ENCODE data around the gene STEAP4. TPM values are rescaled to one million over a fixed set of nuclear protein-coding genes. Genes with fewer than 3 reads are reported as not detected.
"Not testable (repeated sequence)": the region's sequence is repeated elsewhere in the genome, so short reads cannot be mapped to it uniquely, and the experiment has no call there.

STEAP4 gene
- total RNA-seq, 1 donor from 2014 or later: 0.11 TPM

DNA sequence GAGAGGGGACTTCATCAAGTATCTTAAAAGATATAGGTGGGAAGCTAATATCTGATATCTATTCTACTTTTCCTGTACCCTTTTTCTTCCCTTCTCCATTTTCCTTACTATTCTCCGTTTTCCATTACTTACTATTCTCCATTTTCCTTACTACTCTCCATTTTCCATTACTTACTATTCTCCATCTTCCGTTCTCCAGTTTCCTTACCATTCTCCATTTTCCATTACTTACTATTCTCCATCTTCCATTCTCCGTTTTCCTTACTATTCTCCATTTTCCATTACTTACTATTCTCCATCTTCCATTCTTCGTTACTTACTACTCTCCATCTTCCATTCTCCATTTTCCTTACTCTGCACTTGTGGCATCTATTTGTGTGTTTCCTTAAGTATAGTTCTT is 39.3 kb downstream of the STEAP4 start:
- H3K36me3 Mint-ChIP-seq (ENCODE audit: unreplicated experiment): no peaks in the 10 kb centered on the region
- H3K27ac Mint-ChIP-seq (ENCODE audit: unreplicated experiment): no peak overlapping the region
- TF ChIP-seq, protein P1, sequence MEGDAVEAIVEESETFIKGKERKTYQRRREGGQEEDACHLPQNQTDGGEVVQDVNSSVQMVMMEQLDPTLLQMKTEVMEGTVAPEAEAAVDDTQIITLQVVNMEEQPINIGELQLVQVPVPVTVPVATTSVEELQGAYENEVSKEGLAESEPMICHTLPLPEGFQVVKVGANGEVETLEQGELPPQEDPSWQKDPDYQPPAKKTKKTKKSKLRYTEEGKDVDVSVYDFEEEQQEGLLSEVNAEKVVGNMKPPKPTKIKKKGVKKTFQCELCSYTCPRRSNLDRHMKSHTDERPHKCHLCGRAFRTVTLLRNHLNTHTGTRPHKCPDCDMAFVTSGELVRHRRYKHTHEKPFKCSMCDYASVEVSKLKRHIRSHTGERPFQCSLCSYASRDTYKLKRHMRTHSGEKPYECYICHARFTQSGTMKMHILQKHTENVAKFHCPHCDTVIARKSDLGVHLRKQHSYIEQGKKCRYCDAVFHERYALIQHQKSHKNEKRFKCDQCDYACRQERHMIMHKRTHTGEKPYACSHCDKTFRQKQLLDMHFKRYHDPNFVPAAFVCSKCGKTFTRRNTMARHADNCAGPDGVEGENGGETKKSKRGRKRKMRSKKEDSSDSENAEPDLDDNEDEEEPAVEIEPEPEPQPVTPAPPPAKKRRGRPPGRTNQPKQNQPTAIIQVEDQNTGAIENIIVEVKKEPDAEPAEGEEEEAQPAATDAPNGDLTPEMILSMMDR (IDR thresholded peaks at IDR 0.05): no peak
- H3K4me3 Mint-ChIP-seq (ENCODE audit: unreplicated experiment): no peak overlapping the region
- H3K27me3 Mint-ChIP-seq (ENCODE audit: unreplicated experiment): peaks cover 6% of the 10 kb centered on the region
- DNase-seq (ENCODE audit: extremely low spot score, unreplicated experiment): no peak
- no peaks in the 10 kb centered on the region for H3K9me3 Mint-ChIP-seq (ENCODE audit: unreplicated experiment)
- H3K4me1 Mint-ChIP-seq (ENCODE audit: unreplicated experiment): no peaks in the 10 kb centered on the region

DNA sequence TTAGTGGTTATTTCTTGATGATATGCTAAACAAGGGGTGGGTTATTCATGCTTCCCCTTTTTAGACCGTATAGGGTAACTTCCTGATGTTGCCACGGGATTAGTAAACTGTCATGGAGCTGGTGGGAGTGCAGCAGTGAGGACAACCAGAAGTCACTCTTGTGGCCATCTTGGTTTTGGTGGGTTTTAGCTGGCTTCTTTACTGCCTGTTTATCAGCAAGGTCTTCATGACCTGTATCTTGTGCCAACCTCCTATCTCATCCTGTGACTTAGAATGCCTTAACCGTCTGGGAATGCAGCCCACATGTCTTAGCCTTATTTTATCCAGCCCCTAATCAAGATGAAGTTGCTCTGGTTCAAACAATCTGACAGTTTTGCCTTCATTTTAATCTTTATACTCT is 41.7 kb downstream of the STEAP4 start:
- H3K27ac Mint-ChIP-seq (ENCODE audit: unreplicated experiment); H3K4me3 Mint-ChIP-seq (ENCODE audit: unreplicated experiment); H3K27me3 Mint-ChIP-seq (ENCODE audit: unreplicated experiment); H3K36me3 Mint-ChIP-seq (ENCODE audit: unreplicated experiment); H3K9me3 Mint-ChIP-seq (ENCODE audit: unreplicated experiment); H3K4me1 Mint-ChIP-seq (ENCODE audit: unreplicated experiment); DNase-seq (ENCODE audit: extremely low spot score, unreplicated experiment): not testable (repeated sequence)

DNA sequence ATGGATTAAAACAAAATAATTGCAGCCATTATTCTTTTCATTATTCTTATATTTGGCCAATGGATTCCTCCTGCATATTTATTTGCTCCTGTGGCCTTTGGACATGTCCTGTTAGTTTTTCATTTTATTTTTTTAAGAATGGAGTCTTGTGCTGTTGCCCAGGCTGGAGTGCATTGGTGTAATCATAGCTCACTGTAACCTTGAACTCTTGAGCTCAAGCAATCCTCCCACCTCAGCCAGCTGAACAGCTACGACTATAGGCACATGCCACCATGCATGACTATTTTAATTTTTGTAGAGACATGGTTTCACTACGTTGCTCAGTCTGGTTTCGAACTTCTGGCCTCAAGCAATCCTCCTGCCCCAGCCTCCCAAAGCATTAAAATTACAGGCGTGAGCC is 44.1 kb downstream of the STEAP4 start:
- H3K4me1 Mint-ChIP-seq (ENCODE audit: unreplicated experiment): no peaks in the 10 kb centered on the region
- no peaks in the 10 kb centered on the region for H3K9me3 Mint-ChIP-seq (ENCODE audit: unreplicated experiment)
- DNase-seq (ENCODE audit: extremely low spot score, unreplicated experiment): no peak
- H3K36me3 Mint-ChIP-seq (ENCODE audit: unreplicated experiment): no peaks in the 10 kb centered on the region
- H3K4me3 Mint-ChIP-seq (ENCODE audit: unreplicated experiment): no peak overlapping the region
- no peak overlapping the region for H3K27ac Mint-ChIP-seq (ENCODE audit: unreplicated experiment)
- no peaks in the 10 kb centered on the region for H3K27me3 Mint-ChIP-seq (ENCODE audit: unreplicated experiment)
- TF ChIP-seq, protein P1 (IDR thresholded peaks at IDR 0.05): no peak

DNA sequence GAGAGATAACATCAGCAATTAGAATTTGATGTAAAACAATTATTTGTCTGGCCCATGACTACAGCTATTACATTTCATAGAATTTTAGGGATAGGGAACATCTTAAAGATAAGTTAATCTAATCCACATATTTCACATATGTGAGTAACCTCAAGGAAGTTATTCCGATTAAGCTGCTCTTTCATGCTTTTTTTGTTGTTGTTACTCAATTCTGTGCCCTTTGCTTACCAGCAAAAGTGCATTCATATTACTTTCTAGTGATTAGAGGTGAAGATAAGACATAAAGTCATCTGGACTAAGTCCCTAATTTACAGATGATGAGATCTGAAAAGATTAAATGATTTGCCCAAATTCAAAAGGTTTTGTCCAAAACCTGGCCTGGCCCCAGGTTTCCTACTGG is 46.0 kb downstream of the STEAP4 start:
- H3K4me1 Mint-ChIP-seq (ENCODE audit: unreplicated experiment): no peaks in the 10 kb centered on the region

DNA sequence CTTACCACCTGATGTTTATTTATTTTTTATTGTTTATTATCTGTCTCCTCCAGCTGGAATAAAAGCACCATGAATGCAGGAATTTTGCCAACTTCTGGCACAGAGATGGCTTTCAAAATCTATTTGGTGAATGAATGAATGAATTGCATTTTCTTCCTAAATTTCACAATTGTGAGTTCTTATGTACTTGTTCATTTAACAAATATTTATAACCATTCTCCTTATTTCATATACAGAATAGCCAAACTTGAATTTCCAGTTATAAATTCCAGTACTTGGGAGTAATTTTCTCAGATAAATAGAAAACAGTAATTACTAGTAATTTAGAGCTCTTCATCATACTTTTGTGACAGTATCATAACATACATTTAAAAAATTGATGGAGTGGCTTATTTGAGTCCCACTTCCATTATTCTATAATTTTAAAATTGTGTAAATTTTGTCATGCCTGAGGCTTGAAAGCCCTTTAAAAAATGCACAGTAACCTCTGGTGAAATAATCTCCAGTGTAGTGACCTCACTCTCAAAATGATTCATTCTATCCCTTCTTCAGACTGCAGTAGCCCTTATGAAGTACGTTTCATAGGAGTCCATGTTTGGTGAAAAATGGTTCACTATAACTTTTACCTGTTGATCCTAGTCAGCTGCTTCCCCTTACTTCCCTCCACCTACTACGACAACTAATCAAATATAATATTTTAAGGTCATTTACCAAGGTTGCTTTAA is 46.9 kb downstream of the STEAP4 start:
- TF ChIP-seq, protein P1 (IDR thresholded peaks at IDR 0.05): no peak
- H3K27me3 Mint-ChIP-seq (ENCODE audit: unreplicated experiment): peaks cover 6% of the 10 kb centered on the region
- no peak overlapping the region for H3K27ac Mint-ChIP-seq (ENCODE audit: unreplicated experiment)
- H3K4me3 Mint-ChIP-seq (ENCODE audit: unreplicated experiment): no peak overlapping the region
- H3K36me3 Mint-ChIP-seq (ENCODE audit: unreplicated experiment): no peaks in the 10 kb centered on the region
- no peak for DNase-seq (ENCODE audit: extremely low spot score, unreplicated experiment)
- no peaks in the 10 kb centered on the region for H3K9me3 Mint-ChIP-seq (ENCODE audit: unreplicated experiment)
- no peaks in the 10 kb centered on the region for H3K4me1 Mint-ChIP-seq (ENCODE audit: unreplicated experiment)

More for the DNA sequence above, 46.0 kb downstream of the STEAP4 start:
- no peak for DNase-seq (ENCODE audit: extremely low spot score, unreplicated experiment)
- H3K36me3 Mint-ChIP-seq (ENCODE audit: unreplicated experiment): no peaks in the 10 kb centered on the region
- no peaks in the 10 kb centered on the region for H3K9me3 Mint-ChIP-seq (ENCODE audit: unreplicated experiment)
- TF ChIP-seq, protein P1 (IDR thresholded peaks at IDR 0.05): no peak
- peaks cover 6% of the 10 kb centered on the region for H3K27me3 Mint-ChIP-seq (ENCODE audit: unreplicated experiment)
- H3K4me3 Mint-ChIP-seq (ENCODE audit: unreplicated experiment): no peak overlapping the region
- no peak overlapping the region for H3K27ac Mint-ChIP-seq (ENCODE audit: unreplicated experiment)

DNA sequence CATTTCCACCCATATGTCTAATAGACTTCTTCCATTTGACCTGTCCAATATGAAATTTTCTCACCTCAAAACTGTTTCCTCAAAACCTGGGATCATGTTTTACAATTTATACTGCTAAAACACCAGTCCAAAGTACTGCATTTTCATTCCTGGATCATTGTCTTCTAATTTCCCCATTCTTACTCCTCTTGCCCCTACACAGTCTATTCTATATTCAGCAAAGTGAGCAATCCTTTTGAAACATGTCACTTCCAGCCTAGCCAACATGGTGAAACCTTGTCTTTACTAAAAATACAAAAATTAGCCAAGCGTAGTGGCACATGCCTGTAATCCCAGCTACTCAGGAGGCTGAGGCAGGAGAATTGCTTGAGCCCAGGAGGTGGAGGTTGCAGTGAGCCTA is 48.4 kb downstream of the STEAP4 start:
- peaks cover 15% of the 10 kb centered on the region for H3K9me3 Mint-ChIP-seq (ENCODE audit: unreplicated experiment)
- H3K4me3 Mint-ChIP-seq (ENCODE audit: unreplicated experiment); H3K27me3 Mint-ChIP-seq (ENCODE audit: unreplicated experiment); H3K4me1 Mint-ChIP-seq (ENCODE audit: unreplicated experiment); H3K36me3 Mint-ChIP-seq (ENCODE audit: unreplicated experiment); DNase-seq (ENCODE audit: extremely low spot score, unreplicated experiment); H3K27ac Mint-ChIP-seq (ENCODE audit: unreplicated experiment): not testable (repeated sequence)
